Brain microvascular endothelial cell (primary cell): Measurements from ENCODE around the gene RDH8.

Experiments
- DNase-seq: peaks from one replicate; pipeline ENCODE4 v3.0.0-alpha.2; 2020
- H3K27ac ChIP-seq: fragments of 250-450 bp; sonication (Bioruptor Pico); 2 replicates; pipeline ENCODE4 v1.5.1; 2020; ENCODE audit warnings: mild to moderate bottlenecking, moderate library complexity
- H3K27me3 ChIP-seq: fragments of 250-450 bp; sonication (Bioruptor Pico); replicated peaks from 2 replicates; pipeline ENCODE4 v1.5.1; 2020; ENCODE audit warnings: mild to moderate bottlenecking
- H3K36me3 ChIP-seq: fragments of 250-450 bp; sonication (Bioruptor Pico); replicated peaks from 2 replicates; pipeline ENCODE4 v1.5.1; 2020; ENCODE audit warnings: mild to moderate bottlenecking
- H3K4me3 ChIP-seq: 2 replicates; pipeline ENCODE4 v1.5.1; 2011; ENCODE audit warnings: low read depth, mild to moderate bottlenecking, control low read depth, low read length, moderate library complexity
- CTCF ChIP-seq: IDR thresholded peaks from 2 replicates; pipeline ENCODE4 v1.5.1; 2011; ENCODE audit warnings: low read depth, mild to moderate bottlenecking, moderate library complexity, low read length, control low read depth, inconsistent platforms; ENCODE audit errors: missing control alignments
- in situ Hi-C: cut with HindIII; loops from 2 replicates; pipeline ENCODE4 v1.10.0; 2017; ENCODE audit warnings: low sequenced_read_pairs, low pct_ligation_motif_present

The RDH8 gene

DNA sequence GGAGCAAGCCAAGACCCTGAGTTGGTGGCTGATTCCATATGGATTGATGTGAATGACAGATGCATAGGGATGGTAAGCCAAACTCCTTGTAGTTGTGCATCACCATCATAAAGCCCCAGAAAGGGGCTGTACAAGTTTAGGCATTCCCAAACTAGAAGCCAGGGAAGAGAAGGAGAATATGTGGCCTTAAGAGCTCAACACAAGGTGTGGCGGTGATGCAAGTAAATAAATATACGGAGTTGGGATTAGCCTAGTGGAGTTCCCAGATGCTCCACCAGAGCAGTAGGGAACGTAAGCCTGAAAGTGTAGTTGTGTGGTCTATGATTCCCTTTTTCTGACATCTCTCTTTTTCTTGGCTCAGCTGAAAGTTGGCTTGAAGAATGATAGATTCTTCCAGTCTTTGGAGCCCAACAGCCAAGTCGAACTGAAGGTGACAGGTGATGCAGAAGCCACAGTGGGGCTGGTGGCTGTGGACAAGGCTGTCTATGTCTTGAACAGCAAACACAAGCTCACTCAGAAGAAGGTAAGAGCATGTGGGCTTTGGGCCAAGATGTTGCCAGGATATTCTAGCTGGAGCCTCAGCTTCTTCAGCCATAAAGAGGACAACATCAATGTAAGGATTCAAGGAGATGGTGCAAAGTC lies 30.1 kb downstream of the RDH8 start:
- Histone ChIP-seq H3K27ac (no peak overlapping the region), H3K4me3 (no peak overlapping the region), H3K27me3 (no peaks in the 10 kb centered on the region), H3K36me3 (no peaks in the 10 kb centered on the region)
- peak; percentile 40 for DNase-seq
- in situ Hi-C loops, result no loop called here
- no peak for TF ChIP-seq CTCF

DNA sequence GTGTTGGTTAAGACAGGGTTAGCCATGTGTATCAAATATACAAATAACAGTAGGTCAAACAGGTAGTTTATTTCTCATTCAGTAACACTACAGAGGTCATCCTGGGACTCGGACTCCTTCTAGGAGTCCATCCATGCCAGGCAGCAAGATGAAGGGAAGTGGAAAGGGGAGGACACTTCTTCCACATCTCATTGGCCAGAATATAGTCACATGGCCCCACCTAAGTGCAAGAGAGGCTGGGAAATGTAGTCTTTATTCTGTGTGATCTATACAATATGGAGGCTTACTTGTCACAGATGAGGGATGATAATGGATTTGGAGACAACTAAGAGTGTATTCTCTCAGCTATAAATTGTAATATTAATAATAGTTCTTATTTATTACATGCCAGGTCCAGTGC lies 31.1 kb downstream of the RDH8 start:
- in situ Hi-C loops, result no loop called here
- Histone ChIP-seq H3K27ac (no peak overlapping the region), H3K36me3 (no peaks in the 10 kb centered on the region), H3K27me3 (no peaks in the 10 kb centered on the region), H3K4me3 (no peak overlapping the region)
- no peak for TF ChIP-seq CTCF
- no peak for DNase-seq

- no peak overlapping the region for H3K27ac ChIP-seq
- no peak for DNase-seq
- H3K4me3 ChIP-seq, result no peak overlapping the region
- TF ChIP-seq CTCF, result no peak
- no peaks in the 10 kb centered on the region for H3K27me3 ChIP-seq
- H3K36me3 ChIP-seq, result no peaks in the 10 kb centered on the region
- in situ Hi-C loops, result no loop called here
Observed at GRCh38 chr19:10045371-10045770, 32.1 kb downstream of the RDH8 start.

DNA sequence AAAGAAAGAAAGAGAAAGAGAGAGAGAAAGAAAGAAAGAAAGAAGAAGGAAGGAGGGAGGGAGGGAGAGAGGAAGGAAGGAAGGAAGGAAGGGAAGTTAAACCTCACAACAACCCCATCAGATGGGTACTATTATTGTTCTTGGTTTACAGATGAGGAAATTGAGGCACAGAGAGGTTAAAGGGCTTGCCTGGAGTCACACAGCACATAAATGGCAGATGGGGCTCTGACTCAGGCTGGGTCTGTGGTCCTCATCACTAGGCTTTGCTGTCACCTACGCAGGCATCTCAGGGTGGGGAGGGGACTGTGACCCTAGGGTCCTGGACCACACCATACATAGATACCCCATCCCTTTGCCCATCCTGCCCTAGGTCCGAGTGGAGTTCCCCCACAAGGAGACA lies 36.3 kb downstream of the RDH8 start:
- no peaks in the 10 kb centered on the region for H3K27me3 ChIP-seq
- no peak for TF ChIP-seq CTCF
- DNase-seq, result no peak
- in situ Hi-C loops, result no loop called here
- H3K36me3 ChIP-seq, result no peaks in the 10 kb centered on the region
- H3K27ac ChIP-seq, result no peak overlapping the region
- H3K4me3 ChIP-seq, result no peak overlapping the region

GRCh38 chr19:10052602-10053360 lies 39.5 kb downstream of the RDH8 start:
- in situ Hi-C loops, result no loop called here
- no peaks in the 10 kb centered on the region for H3K36me3 ChIP-seq
- no peak overlapping the region for H3K27ac ChIP-seq

More at GRCh38 chr19:10052602-10053360, 39.5 kb downstream of the RDH8 start:
- Histone ChIP-seq H3K27me3 (no peaks in the 10 kb centered on the region), H3K4me3 (no peak overlapping the region)
- TF ChIP-seq CTCF, result no peak
- DNase-seq, result no peak
